ENCODE measurements around the gene IKBKE. TPM values are rescaled to one million over a fixed set of nuclear protein-coding genes. Genes with fewer than 3 reads are reported as not detected.
"Not testable (repeated sequence)": the region's sequence is repeated elsewhere in the genome, so short reads cannot be mapped to it uniquely, and the experiment has no call there.

The IKBKE gene
- total RNA-seq, 1 experiment from 2014 or later, result 12.7 TPM

DNA sequence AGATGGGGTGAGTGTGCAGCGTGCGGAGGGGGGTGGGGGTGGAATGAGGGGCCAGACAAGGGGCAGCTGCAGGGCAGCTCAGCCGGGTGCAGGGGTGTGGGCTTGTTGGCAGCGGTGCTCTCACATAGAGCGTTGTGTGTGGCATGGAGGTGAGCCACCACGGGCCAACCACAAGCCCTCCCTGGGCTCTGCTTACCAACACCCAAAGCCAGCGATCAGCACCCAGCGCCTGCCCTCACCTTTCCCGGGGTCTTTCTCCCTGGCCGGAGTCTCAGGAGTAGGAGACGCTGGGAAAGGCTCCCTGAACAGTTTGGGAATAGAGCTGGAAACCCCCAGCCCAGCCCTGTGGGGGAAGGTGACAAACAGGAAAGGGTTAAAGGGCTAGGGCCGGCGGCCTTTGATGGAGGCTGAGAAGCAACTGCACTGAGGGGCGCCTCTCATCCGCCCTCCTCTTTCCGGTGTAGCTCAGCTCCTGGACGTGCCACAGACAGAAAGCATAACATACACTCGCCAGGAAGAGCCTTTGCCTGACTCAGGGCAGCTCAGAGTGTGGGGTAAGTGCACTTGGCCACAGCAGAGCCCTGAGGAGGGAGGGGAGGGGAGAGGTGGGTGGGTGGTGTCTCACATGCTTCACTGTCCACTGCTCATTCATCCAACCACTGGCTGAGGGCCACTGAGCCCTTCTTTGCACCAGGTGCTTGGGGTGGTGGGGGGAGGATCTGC, 577 bp downstream of the IKBKE start:
- DNase-seq (ENCODE audit: low spot score), result no peak
- in situ Hi-C loops (cut with HindIII; ENCODE audit: low sequenced_read_pairs), result no loop called here

DNA sequence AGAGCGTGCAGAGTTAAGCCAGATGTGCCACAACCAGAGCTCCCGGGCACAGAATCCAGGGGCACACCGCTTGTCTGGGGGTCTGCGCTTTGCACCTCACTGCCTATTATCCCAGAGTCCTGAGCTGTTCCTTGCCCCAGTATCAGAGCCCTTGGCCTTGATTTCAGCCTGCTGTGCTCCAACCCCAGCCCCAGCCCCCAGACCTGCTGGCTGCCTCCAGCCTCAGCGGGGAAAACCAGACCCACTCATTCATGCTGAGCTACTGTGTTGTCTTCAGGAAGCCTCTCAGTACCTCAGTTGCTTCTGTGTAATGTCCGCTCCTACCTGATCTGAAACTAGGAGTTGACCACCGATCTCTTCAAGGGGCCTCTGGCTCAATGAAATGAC, 1.1 kb downstream of the IKBKE start:
- no peak for DNase-seq (ENCODE audit: low spot score)
- in situ Hi-C loops (cut with HindIII; ENCODE audit: low sequenced_read_pairs), result no loop called here

DNA sequence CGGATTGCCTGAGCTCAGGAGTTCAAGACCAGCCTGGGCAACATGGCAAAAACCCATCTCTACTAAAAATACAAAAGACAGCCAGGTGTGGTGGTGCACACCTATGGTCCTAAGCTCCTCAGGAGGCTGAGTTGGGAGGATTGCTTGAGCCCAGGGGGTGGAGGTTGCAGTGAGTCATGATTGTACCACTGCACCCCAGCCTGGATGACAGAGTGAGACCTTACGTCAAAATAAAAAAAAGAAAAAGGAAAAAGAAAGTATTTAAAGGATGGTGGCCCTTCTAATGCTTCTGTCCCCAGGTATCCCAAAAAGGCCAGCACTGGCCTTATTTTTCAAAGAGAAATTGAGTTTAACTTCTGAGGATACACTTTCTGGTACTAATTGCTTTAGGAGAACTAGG, 1.7 kb downstream of the IKBKE start:
- in situ Hi-C loops (cut with HindIII; ENCODE audit: low sequenced_read_pairs), result no loop called here
- DNase-seq (ENCODE audit: low spot score), result no peak

DNA sequence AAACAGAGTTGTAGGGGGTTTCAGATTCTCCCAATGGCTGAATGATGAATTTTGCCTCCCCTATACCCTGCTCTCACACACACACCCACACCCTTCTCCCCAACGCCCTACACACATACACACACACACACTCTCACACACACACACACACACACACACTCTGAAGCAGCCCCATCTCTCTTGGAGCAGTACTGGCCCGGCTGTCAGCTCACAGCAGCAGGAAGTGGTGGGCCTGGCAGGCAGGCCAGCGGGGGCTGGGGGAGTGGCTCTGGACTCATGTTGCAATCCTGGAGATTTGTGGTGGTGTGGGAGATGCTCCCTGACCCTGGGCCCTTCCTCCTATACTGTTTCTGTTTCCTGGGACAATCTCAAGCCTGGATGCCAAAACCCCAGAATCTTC, 2.2 kb downstream of the IKBKE start:
- in situ Hi-C loops (cut with HindIII; ENCODE audit: low sequenced_read_pairs), result no loop called here
- no peak for DNase-seq (ENCODE audit: low spot score)

DNA sequence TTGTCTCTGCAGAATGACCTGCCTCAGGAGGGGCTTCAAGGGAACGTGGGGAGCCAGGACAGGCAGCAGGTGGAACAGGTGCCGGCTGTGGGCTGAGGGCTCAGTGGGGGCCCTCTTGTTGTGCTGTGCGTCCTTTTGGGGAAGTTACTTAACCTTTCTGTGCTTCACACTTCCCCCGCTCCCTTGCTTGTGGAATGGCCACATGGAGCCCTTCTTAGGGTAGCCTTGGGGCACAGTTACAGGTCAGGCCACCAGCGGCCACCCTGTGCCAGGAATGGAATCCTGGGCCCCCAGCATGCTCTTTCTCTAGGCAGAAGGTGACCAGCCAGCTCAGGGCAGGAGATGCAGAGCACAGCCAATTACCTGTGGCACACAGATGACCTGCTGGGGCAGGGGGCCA, 2.6 kb downstream of the IKBKE start:
- in situ Hi-C loops (cut with HindIII; ENCODE audit: low sequenced_read_pairs), result no loop called here
- DNase-seq (ENCODE audit: low spot score), result no peak

DNA sequence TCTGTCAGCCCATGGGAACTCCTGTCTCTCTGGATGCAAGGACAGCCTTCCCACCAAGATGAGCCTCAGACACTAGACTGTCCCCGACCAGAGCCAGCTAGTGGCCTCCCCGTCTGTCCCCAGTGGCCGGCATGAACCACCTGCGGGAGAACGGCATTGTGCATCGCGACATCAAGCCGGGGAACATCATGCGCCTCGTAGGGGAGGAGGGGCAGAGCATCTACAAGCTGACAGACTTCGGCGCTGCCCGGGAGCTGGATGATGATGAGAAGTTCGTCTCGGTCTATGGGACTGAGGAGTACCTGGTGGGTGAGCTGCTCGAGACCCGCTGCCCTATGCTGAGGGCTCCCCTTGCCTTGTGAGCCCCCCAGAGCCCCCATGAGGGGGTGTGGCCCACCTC, 5.8 kb downstream of the IKBKE start:
- in situ Hi-C loops (cut with HindIII; ENCODE audit: low sequenced_read_pairs), result no loop called here
- no peak for DNase-seq (ENCODE audit: low spot score)

DNA sequence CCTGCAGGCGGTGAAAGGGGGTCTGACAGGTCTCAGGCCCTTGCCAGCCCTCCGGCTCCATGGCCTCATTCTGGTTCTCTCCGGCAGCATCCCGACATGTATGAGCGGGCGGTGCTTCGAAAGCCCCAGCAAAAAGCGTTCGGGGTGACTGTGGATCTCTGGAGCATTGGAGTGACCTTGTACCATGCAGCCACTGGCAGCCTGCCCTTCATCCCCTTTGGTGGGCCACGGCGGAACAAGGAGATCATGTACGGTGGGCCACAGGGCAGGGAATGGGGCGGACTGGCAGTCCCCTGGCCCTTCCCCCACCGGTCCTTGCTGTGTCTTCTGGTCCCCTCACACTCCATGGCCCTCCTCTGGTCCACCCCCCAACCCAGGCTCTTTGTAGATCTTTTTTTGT, 6.3 kb downstream of the IKBKE start:
- no peak for DNase-seq (ENCODE audit: low spot score)
- in situ Hi-C loops (cut with HindIII; ENCODE audit: low sequenced_read_pairs), result no loop called here

DNA sequence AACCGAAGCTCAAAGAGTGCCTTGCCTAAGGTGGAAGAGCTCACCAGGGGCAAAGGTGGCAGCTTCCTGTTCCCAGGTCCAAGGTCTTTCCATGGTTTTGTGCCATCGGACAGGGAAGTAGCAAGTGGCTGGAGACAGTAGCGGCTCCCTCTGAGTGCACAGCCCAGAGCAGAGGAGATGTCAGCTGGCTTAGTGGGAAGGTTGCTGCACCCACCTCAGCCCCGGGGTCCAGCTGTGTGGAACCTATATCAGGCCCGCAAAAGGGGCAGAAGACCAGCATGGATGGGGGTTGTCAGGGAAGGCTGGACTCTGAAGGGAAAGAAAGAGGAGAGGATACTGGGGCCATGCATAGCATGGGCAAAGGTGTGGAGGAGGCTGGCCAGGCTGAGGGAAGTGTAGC, 6.8 kb downstream of the IKBKE start:
- DNase-seq (ENCODE audit: low spot score), result no peak
- in situ Hi-C loops (cut with HindIII; ENCODE audit: low sequenced_read_pairs), result no loop called here

DNA sequence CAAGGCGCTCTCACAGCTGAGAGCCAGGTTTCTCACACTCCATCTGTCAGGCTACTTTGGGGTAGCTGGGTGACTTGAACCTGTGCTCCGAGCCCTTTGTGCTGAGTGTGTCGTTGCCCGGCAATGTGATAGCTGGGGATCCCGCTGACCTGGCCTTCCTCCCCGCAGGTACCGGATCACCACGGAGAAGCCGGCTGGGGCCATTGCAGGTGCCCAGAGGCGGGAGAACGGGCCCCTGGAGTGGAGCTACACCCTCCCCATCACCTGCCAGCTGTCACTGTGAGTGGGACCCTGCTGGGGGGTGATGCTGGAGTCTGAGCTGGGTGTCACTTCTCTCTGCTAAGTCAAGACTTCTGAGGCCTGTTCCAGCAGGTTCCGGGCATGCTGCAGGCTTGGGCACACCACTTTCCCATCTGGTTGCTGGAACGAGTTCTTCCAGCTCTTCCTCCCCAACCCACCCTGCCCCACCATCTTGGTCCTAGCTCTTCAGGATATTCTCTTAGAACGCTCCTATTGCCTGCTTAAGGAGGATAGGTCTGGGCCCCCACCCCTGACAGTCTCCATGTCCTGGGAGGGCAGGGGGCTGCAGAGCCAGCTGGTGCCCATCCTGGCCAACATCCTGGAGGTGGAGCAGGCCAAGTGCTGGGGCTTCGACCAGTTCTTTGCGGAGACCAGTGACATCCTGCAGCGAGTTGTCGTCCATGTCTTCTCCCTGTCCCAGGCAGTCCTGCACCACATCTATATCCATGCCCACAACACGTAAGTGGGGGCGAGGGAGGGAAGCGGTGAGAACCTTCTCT, 7.5 kb downstream of the IKBKE start:
- in situ Hi-C loops (cut with HindIII; ENCODE audit: low sequenced_read_pairs), result no loop called here
- DNase-seq (ENCODE audit: low spot score), result no peak

DNA sequence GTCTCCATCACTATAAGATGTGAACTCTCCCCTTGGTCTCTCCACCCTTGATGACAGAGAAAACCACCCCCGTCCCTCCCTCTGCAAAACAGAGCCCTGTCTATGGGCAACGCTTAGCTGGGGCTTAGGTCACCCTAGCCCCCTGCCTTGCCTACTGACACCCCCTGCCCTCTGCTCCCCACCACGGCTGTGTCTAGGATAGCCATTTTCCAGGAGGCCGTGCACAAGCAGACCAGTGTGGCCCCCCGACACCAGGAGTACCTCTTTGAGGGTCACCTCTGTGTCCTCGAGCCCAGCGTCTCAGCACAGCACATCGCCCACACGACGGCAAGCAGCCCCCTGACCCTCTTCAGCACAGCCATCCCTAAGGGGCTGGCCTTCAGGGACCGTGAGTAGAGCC, 8.5 kb downstream of the IKBKE start:
- in situ Hi-C loops (cut with HindIII; ENCODE audit: low sequenced_read_pairs), result no loop called here
- no peak for DNase-seq (ENCODE audit: low spot score)

DNA sequence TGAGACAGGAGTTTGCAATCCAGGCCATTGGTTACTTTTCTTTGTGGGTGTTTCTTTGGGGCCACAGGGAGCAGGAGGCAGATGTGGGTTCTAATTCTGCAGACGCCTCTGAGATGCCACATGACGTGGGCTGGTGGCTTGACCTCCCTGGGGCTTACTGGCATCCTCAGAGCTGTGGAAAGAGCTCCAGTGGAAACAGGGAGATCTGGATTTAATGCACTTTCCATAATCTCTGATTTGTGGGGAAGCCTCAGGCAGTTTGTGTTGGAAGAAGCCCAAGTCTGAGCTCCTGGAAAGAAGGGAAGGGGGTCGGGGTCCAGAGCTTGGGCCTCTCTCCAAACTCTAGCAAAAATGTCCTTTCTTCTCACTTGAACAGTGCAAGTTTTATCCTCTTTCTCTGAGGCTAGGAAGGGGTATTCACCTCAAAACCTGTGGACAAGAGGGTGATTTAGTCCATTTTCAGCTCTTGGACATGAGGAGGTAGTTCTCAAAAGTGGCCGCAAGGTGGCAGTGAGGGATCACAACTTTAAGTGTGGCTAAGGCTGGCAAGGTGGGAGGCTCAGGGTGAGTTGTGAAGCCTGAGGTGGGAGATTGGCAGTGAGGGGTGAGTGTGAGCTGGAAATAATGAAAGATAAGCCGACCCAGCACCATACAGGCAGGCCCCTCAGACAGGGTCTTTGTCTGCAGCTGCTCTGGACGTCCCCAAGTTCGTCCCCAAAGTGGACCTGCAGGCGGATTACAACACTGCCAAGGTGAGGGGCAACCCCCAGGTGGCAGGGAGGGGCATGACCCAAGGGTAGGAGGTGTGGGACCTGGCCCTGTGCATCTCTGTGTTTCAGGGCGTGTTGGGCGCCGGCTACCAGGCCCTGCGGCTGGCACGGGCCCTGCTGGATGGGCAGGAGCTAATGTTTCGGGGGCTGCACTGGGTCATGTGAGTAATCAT, 9.2 kb downstream of the IKBKE start:
- DNase-seq (ENCODE audit: low spot score), result peak; percentile 85
- in situ Hi-C loops (cut with HindIII; ENCODE audit: low sequenced_read_pairs), result no loop called here

DNA sequence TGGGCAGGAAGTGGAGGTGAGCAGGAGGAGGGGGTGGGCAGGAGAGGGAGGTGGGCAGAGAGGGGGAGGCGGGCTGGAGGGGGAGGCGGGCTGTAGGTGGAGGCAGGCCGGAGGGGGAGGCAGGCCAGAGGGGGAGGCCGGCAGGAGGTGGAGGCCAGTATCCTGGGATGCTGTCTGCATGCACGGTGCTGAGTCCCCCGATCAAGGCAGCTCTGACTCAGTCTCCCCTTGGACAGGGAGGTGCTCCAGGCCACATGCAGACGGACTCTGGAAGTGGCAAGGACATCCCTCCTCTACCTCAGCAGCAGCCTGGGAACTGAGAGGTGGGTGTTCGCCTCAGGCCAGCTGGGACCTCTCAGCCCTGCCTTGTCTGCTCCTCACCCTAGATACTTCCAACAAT, 9.9 kb downstream of the IKBKE start:
- in situ Hi-C loops (cut with HindIII; ENCODE audit: low sequenced_read_pairs), result no loop called here

DNA sequence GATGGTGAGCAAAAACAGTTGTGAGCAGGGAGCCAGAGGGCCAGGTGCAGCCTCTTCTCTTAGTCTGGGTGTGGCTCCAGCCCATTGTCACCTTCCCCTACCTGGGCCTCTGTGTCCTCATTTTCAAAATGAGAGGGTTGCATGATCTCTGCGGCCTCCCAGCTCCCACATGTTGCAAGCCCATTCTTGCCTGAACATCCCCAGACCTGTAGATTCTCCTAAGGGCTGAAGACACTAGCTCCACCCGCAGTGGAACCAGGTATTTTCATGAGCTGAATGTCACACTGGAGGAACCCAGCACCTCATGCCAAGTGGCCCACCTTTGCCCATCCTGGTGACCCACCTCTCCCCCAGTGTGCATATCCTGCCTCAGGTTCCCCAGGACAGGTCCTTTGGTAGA, 12.3 kb downstream of the IKBKE start:
- in situ Hi-C loops (cut with HindIII; ENCODE audit: low sequenced_read_pairs), result no loop called here
- DNase-seq (ENCODE audit: low spot score), result no peak

More for the DNA sequence above, 9.9 kb downstream of the IKBKE start:
- no peak for DNase-seq (ENCODE audit: low spot score)

DNA sequence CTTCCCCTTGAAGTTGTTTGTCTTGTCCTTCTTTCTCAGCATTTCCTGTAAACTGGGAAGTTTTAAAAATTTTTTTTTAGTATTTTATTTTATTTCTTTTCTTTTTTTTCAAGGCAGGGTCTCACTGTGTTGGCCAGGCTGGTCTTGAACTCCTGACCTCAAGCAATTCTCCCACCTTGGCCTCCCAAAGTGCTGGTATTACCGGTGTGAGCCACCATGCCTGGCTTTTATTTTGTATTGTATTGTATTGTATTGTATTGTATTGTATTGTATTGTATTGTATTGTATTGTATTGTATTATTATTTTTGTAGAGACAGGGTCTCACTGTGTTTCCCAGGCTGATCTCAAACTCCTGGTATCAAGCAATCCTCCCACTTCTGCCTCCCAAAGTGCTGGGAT, 13.6 kb downstream of the IKBKE start:
- DNase-seq (ENCODE audit: low spot score); in situ Hi-C loops (cut with HindIII; ENCODE audit: low sequenced_read_pairs): not testable (repeated sequence)

DNA sequence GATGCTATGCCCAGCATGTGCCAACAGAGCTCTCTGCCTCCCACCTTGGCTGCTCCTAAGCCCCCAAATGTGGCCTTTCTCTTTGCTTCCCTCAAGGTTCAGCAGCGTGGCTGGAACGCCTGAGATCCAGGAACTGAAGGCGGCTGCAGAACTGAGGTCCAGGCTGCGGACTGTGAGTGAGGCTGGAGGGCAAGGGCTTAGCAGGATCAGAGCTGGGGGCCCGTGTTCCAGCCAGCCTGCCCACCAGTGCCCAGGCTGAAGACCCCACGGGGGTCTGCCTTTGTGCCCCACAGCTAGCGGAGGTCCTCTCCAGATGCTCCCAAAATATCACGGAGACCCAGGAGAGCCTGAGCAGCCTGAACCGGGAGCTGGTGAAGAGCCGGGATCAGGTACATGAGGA, 14.6 kb downstream of the IKBKE start:
- DNase-seq (ENCODE audit: low spot score), result no peak
- in situ Hi-C loops (cut with HindIII; ENCODE audit: low sequenced_read_pairs), result no loop called here

DNA sequence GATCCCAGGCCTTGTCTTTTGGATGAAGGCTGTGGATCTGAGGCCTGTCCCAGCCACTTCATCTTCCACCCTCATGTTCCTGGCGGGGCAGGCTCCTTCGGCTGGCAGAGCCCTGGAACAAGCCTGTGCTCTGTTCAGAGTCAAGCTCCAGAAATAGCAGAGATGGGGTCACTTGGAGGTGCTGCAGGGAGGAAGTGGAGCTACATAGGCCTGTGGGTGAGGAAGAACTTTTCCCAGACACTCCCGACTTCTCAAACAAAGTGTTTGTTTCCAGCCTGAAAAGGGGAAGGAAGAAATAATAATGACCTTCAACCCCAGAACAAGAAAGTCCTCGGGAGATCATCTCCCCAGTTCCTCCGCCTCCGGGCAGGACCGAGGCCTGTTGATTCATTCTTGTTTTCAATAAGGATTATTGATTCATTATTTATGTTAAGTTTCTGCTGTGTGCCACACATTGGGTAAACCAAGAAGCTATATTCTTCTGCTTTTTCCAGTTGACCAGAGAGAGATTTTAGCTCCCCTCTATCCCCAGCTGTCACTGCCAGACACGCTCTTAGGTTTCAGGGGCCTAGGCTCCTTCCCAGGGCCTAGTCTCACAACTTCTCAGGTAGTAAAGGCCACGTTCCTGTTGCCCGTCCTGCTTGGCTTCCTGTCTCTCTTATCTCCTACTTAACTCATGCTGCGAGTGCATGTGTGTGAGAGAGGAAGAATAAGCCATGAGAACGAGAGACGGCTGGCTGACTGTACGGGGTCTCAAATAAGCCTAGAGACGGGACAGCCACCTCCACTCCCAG, 16.9 kb downstream of the IKBKE start:
- DNase-seq (ENCODE audit: low spot score), result no peak
- in situ Hi-C loops (cut with HindIII; ENCODE audit: low sequenced_read_pairs), result no loop called here

DNA sequence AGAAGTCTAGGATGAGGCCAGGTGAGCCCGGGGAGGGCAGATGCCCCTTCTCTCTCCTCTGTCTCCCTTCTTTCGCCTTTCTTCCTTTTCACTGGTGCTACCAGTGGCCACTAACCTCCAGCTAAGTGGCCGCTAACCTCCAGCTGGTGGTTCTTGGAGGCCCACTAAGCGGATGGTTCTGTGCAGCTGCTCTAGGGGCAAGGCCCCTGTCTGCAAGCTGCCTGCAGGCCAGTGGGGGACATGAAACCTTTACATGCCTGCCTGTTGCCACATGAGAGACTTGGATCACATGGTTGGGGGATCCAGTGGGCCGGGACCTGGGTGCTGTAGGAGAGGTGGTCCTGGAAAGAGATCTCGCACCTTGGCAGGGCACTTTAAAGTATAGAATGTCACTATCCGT, 17.7 kb downstream of the IKBKE start:
- in situ Hi-C loops (cut with HindIII; ENCODE audit: low sequenced_read_pairs), result no loop called here

DNA sequence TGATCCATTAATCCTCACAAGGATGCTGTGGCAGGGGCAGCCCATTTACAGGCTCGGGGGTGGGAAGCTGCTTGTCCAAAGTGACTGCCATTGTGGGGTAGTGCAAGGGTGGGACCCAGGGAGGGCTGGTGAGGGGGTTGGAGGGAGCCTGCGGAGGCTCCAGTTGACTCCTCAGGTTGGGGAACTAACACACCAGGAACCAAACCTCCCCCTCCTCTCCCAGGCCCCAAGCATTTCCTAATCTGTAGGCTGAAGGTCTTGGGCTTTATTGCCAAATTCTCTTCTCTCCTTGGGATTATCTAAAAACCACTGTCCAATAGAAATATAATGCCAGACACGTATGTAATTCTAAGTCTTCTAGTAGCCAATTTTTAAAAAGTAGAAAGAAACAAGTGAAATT, 18.2 kb downstream of the IKBKE start:
- in situ Hi-C loops (cut with HindIII; ENCODE audit: low sequenced_read_pairs), result no loop called here
- DNase-seq (ENCODE audit: low spot score), result no peak

More for the DNA sequence above, 17.7 kb downstream of the IKBKE start:
- no peak for DNase-seq (ENCODE audit: low spot score)
